ENCODE measurements around the gene CD82.

CD82 gene, protein sequence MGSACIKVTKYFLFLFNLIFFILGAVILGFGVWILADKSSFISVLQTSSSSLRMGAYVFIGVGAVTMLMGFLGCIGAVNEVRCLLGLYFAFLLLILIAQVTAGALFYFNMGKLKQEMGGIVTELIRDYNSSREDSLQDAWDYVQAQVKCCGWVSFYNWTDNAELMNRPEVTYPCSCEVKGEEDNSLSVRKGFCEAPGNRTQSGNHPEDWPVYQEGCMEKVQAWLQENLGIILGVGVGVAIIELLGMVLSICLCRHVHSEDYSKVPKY

DNA sequence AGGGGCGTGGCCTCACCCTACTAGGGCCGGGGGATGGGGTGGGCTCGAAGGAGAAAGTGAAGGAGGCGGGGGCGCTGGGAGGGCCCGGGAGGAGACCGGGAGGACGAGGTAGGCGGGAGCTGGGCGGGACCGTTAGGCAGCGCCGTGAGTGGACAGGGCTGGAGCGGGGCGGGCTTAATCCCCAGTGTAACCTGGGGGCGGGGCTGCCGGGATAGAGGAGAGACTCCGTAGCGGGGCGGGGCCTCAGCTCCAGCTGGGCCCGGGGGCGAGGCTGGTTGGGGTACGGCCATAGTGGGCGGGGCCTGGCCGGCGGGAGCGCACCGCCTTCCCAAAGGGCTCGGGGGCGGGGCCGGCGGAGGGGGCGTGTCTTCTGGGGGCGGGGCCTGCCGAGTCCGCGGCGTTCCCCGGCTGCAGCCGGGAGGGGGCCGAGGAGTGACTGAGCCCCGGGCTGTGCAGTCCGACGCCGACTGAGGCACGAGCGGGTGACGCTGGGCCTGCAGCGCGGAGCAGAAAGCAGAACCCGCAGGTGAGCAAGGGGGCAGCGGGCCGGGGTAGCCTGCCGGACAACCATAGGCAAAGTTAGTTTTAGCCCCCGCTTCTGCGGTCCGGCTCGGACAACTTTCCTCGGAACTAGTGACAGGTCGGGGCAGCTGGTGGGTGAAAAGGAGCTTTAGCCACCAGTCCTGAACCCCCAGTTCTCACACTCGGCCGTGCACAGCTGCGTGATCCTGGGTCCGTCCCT lies at the start of gene CD82:
Gene CD82, plus strand, starts transcription at position 453 of the 742 bp plus-strand sequence. CDS start 29,000 bp downstream, outside the sequence.
- TF ChIP-seq, protein P1, sequence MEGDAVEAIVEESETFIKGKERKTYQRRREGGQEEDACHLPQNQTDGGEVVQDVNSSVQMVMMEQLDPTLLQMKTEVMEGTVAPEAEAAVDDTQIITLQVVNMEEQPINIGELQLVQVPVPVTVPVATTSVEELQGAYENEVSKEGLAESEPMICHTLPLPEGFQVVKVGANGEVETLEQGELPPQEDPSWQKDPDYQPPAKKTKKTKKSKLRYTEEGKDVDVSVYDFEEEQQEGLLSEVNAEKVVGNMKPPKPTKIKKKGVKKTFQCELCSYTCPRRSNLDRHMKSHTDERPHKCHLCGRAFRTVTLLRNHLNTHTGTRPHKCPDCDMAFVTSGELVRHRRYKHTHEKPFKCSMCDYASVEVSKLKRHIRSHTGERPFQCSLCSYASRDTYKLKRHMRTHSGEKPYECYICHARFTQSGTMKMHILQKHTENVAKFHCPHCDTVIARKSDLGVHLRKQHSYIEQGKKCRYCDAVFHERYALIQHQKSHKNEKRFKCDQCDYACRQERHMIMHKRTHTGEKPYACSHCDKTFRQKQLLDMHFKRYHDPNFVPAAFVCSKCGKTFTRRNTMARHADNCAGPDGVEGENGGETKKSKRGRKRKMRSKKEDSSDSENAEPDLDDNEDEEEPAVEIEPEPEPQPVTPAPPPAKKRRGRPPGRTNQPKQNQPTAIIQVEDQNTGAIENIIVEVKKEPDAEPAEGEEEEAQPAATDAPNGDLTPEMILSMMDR (IDR thresholded peaks at IDR 0.05; ENCODE audit: low read depth, low read length, missing control alignments), result no peak
- peak; percentile 81 for DNase-seq (ENCODE audit: extremely low read depth, low read depth)
- peak within 1 kb of the TSS; percentile 45 for H3K4me3 ChIP-seq (replicated peaks; ENCODE audit: low read depth, low read length)

DNA sequence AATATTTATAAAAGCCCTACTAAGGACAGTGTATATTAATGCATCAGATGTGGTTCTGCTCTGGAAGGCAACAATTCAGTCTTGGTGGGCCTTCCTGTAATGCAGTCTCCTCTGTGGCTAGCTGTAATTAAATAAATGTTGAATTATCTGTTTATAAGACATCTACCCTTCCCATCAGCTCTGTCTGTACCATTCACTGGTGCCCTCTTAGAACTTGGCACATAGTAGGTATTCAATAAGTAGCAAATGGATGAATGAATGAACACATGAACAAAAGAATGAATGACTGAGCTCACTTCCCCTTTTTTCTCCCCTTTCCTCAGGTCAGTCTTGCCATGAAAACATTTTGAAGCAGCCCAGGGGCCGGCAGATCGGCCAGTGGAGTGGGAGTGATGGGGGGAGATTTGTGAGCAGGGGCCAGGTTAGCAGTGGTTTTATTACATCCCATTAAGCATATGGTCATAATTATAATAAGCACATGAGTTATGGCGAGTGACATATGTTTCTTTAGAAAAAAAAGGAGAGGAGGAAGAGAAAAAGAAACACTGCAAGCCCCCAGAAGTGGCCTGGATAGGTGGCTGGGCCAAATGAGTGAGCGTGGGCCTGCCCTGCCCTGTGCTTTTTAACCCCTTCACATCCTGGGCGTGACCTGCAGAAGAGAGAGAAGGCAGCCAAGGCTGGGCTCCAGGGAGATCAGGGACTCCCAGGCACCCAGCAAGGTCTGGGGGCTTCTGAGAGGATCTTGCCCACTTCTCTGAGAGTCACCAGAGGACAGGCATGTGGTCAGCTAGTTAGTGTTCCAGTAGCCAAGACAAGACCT lies 48.6 kb upstream of the CD82 start:
- H3K4me3 ChIP-seq (replicated peaks; ENCODE audit: low read depth, low read length), result no peak overlapping the region
- TF ChIP-seq, protein P1 (IDR thresholded peaks at IDR 0.05; ENCODE audit: low read depth, low read length, missing control alignments), result no peak
- no peak for DNase-seq (ENCODE audit: extremely low read depth, low read depth)

DNA sequence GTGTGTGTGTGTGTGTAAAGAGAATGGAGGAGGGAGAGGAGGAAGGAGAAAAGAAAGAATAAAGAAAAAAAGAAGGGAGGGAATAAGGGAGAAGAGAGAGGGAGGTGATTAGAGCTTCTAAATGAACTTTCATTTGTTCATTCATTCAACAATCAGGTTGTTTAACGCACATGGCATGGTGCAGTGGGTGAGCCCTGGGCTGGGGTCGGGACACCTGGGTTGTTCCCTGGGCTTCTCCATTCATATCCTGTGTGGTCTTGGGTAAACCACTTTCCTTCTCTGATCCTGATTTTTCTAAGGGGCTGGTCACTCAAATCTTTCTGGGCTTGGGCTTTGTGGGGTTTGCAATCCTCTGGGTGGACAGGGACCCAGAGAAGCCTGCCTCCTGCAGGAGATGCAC lies 47.9 kb upstream of the CD82 start:
- no peak overlapping the region for H3K4me3 ChIP-seq (replicated peaks; ENCODE audit: low read depth, low read length)
- DNase-seq (ENCODE audit: extremely low read depth, low read depth), result no peak
- TF ChIP-seq, protein P1 (IDR thresholded peaks at IDR 0.05; ENCODE audit: low read depth, low read length, missing control alignments), result no peak

DNA sequence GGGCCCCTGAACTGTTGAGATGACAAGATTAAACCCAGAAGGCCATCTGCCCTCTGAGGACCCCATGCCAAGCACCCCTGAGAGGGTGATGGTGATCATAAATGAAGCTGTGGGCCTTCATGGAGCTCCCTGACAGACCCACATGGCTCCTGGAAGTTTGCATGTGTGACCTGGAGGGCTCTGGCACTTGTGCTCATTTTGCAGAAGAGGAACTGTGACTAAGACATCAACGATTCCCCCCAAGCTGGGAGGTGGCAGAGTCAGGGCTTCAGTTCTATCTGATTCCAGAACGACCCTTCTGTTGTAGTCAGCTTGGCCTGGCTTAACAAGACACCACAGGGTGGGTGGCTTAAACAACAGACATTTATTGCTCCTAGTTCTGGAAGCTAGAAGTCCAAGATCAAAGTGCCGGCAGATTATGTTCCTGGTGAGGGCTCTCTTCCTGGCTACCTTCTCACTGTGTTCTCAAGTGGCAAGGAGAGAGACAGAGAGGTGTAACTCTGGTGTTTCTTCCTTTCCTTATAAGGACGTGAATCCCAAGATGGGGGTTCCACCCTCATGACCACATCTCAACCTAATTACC lies 46.4 kb upstream of the CD82 start:
- no peak overlapping the region for H3K4me3 ChIP-seq (replicated peaks; ENCODE audit: low read depth, low read length)
- no peak for DNase-seq (ENCODE audit: extremely low read depth, low read depth)
- TF ChIP-seq, protein P1 (IDR thresholded peaks at IDR 0.05; ENCODE audit: low read depth, low read length, missing control alignments), result no peak

DNA sequence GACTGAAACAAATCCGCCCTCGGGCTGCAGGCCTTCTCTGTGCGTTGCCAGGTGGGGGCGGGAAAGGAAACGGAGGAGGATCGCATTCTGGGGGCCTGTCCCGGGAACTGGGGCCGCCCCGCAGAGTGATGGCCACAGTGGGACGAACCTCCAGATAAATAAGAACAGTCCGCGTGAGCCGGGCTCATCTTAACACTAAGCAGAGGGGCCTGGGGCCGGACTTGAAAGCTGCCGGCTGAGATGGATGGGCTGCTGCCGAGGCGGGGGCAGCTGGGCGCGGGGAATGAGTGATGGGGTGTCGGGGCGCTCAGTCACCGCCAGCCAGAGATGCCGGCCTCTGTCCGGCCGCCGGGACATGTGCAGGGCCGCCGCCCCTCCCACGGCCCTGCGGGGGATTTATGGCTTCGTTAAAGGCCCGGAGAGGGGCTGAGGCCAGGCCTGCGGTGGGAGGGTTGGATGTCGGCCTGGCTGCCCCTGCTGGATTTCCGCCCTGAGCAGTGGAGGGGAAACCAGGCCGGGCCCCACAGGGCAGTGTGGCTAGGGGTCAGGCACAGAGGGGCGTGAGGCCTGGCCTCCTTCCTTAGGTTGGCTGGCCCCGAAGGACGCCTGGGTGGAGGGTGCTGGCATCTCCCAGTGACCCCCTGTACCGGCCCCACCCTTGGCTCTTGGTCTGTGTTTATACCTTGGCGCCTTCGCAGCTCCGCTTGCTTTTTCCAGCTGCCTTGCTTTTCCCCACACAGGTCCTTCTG lies 45.3 kb upstream of the CD82 start:
- H3K4me3 ChIP-seq (replicated peaks; ENCODE audit: low read depth, low read length), result no peak overlapping the region
- TF ChIP-seq, protein P1 (IDR thresholded peaks at IDR 0.05; ENCODE audit: low read depth, low read length, missing control alignments), result no peak
- no peak for DNase-seq (ENCODE audit: extremely low read depth, low read depth)

DNA sequence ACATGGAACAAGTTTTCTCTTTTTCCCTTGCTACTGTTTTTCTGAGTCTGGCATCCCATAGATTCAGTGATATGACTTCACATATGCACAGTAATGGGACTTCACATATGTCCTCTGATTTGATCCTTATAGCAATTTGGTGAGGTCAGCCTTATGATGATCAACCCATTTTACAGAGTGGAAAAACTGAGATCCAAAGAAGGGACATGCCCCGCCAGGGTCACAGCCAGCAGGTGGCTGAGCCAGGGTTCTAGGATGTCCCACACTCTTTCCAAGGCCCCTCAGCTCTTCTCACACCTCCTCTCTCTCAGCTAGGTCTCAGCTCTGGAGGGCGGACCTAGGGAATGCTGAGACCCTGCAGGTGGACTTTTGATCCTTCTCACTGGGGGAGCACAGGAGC lies 44.3 kb upstream of the CD82 start:
- H3K4me3 ChIP-seq (replicated peaks; ENCODE audit: low read depth, low read length), result no peak overlapping the region
- TF ChIP-seq, protein P1 (IDR thresholded peaks at IDR 0.05; ENCODE audit: low read depth, low read length, missing control alignments), result no peak
- DNase-seq (ENCODE audit: extremely low read depth, low read depth), result no peak

All from HFF-Myc (cell line).